DND-41 (cell line): ENCODE data around the gene LYPLAL1.

Source experiments
- EZH2 ChIP-seq: IDR thresholded peaks from 3 replicates; pipeline ENCODE4 v1.6.1; 2012; ENCODE audit warnings: borderline replicate concordance, low read depth, mild to moderate bottlenecking, moderate library complexity, low read length, inconsistent platforms; ENCODE audit not compliant: severe bottlenecking
- TF ChIP-seq, protein P1 (sequence below): IDR thresholded peaks from 2 replicates; pipeline ENCODE4 v1.5.1; 2012; ENCODE audit warnings: borderline replicate concordance, low read length, moderate library complexity, mild to moderate bottlenecking; ENCODE audit not compliant: poor library complexity, severe bottlenecking; ENCODE audit errors: extremely low read depth

DNA sequence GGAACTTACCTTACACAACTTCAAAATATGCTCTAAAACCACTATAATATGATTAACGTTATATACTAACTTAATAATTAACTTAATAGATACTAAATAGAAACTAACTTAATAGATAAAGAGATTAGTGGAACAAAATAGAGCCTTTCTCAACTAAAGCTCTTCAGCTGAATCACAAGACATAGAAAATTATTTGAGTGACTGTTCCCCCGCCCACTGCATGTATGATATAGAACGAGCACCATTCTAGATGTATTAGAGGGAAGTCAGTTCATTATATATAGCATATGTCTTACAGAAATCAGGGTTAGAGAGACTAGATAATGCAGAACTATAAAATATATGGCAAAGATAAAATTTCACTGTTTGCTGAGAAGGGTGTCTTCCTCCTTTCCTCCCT is 16.3 kb downstream of the LYPLAL1 start:
- TF ChIP-seq, protein P1, sequence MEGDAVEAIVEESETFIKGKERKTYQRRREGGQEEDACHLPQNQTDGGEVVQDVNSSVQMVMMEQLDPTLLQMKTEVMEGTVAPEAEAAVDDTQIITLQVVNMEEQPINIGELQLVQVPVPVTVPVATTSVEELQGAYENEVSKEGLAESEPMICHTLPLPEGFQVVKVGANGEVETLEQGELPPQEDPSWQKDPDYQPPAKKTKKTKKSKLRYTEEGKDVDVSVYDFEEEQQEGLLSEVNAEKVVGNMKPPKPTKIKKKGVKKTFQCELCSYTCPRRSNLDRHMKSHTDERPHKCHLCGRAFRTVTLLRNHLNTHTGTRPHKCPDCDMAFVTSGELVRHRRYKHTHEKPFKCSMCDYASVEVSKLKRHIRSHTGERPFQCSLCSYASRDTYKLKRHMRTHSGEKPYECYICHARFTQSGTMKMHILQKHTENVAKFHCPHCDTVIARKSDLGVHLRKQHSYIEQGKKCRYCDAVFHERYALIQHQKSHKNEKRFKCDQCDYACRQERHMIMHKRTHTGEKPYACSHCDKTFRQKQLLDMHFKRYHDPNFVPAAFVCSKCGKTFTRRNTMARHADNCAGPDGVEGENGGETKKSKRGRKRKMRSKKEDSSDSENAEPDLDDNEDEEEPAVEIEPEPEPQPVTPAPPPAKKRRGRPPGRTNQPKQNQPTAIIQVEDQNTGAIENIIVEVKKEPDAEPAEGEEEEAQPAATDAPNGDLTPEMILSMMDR, result no peak
- no peak for TF ChIP-seq EZH2
